Suppressor macrophage (primary cell): ENCODE measurements around the gene SEC22B.
"Not testable (repeated sequence)": the region's sequence is repeated elsewhere in the genome, so short reads cannot be mapped to it uniquely, and the experiment has no call there.

ENCODE experiments used
- DNase-seq, 4 experiments: peaks; one replicate each; pipeline ENCODE4 v3.0.0-alpha.2; 2020 to 2022

Gene SEC22B

DNA sequence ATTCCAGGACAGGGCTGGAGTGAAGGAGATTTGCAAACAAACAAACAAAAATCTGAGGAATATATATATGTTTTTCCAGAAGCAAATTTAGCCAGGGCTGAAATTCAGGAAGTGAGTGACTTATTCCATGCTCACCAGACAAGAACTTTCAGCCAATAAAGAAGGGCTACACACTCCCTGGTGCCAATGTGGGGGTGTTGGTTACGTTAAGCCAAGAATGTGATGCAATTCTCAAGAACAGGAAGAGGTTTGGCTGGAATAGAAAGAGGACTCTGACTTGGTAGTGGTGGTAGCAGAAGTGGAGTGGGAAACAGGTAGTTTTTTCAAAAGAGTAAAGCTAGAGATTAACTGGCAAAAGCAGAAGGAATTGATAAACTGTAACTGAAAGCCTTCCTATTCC, 31.7 kb downstream of the SEC22B start:
- DNase-seq, result not testable (repeated sequence)

GRCh38 chr1:120144169-120144568, 32.2 kb downstream of the SEC22B start:
- peak; percentile 13 to 54 (median 43) for DNase-seq

DNA sequence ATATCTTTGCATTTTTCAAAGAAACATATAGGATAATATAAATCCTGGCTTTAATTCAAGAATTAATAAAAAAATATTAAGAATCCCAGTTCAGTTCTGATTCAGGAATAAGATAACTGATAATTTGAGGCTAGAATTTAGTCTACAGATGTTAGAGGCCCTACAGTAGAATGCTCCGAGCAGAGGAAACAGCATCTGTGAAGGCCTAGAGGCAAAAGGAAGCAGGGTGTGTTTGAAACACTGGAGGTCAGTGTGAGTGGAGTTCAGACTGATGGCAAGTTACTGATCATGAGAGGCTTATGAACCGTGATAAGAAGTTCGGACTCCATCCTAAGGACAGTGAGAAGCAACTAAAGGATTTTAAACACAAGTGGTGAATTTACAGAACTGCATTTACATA, 33.0 kb downstream of the SEC22B start:
- peak in 2 of 4 experiments; percentile 28 to 35 for DNase-seq

DNA sequence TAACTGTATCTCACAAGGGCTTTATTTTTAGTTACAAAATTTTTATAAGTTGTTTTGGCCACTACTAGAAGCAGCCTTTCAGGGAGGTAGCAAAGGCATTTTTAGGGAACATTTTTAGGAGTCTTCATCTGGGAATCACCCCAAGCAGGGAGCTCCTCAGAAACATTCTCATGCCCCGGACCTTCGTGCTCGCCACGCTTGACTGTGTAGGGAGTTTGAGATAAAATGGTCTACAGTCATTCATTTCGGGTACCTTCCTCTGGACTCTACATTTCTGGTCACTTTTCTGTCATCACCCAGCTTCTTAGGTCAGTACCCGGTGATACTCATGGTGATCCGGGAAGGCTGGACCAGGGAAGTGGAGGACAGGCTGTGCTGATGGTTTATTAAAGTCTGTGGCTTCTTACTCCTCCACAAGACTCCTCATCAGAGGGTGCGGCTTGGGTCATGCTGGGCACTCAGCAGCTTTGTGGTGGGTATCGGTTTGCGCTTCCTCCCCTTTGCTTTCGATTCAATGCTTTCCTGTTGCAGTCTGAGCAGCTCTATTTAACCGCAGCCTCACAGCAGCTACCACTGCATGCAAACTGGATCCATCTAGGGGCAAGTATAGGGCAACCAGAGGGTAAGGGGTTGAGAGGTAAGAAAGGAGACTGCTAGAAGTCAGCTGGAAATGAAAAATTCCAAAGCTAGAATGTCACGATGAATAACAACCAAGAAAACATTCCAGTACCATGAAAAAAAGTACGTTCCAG, 33.6 kb downstream of the SEC22B start:
- peak; percentile 67 to 75 (median 69) for DNase-seq

- not testable (repeated sequence) for DNase-seq
These were observed 34.5 kb downstream of the SEC22B start for GRCh38 chr1:120141865-120142264.

GRCh38 chr1:120140656-120141265, 35.6 kb downstream of the SEC22B start:
- not testable (repeated sequence) for DNase-seq

- DNase-seq, result not testable (repeated sequence)
These were observed 40.2 kb downstream of the SEC22B start for GRCh38 chr1:120136086-120136485.

DNA sequence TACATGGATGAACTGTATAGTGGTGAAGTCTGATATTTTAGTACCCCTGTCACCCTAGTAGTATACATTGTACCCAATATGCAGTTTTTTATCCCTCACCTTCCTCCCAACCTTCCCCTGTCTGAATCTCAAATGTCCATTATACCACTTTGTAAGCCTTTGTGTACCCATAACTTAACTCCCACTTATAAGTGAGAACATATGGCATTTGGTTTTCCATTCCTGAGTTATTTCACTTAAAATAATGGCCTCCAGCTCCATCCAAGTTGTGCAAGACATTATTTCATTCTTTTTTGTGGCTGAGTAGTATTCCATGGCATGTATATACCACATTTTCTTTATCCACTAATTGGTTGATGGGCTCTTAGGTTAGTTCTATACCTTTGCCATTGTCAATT, 42.4 kb downstream of the SEC22B start:
- not testable (repeated sequence) for DNase-seq

DNA sequence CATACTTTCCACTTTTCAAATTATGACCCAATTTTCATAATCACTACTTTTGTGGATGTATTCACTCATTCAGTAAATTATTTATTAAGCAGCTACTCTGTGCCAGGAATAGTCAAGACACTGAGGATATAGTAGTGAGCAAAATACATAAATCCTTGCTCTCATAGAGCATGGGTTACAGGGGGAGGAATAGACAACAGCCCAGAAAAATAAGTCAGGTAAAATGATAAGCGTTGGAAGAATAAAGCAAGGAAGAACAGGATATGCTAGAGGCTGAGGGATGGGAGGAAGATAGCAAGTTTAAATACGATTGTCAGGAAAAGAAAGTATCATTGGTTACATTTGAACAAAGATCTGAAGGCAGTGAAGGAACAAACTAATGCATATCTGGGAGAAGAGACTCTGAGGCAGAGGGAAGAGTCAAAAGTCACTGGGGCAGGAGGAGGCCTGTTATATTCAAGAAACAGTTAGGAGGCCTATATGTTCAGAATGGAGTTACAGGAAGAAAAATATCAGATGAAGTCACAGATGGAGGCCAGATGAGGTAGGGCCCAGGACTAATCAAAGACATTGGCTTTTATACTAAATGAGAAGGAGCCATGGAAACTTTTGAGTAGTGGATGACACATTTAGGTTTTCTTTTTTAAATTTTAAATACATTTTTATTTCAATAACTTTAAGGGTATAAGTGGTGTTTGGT, 42.9 kb downstream of the SEC22B start:
- DNase-seq, result peak in 1 of 4 experiments; percentile 1

DNA sequence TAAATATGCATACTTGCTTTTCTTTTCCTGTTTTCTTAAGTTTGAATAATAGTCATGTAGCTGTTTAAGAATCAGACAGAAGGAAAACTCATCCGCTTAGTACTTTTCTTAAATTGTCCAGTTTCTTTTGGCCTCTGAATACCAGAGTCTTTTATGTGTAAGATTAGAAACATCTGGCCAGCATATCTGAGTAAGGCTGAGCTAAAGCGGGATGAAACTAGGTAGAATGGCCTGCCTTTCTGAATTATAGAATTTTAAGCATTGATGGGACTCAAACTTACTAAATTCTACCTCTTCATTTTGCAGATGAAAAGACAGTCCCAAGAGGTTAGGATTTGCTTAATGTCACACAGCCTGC, 43.9 kb downstream of the SEC22B start:
- not testable (repeated sequence) for DNase-seq

DNA sequence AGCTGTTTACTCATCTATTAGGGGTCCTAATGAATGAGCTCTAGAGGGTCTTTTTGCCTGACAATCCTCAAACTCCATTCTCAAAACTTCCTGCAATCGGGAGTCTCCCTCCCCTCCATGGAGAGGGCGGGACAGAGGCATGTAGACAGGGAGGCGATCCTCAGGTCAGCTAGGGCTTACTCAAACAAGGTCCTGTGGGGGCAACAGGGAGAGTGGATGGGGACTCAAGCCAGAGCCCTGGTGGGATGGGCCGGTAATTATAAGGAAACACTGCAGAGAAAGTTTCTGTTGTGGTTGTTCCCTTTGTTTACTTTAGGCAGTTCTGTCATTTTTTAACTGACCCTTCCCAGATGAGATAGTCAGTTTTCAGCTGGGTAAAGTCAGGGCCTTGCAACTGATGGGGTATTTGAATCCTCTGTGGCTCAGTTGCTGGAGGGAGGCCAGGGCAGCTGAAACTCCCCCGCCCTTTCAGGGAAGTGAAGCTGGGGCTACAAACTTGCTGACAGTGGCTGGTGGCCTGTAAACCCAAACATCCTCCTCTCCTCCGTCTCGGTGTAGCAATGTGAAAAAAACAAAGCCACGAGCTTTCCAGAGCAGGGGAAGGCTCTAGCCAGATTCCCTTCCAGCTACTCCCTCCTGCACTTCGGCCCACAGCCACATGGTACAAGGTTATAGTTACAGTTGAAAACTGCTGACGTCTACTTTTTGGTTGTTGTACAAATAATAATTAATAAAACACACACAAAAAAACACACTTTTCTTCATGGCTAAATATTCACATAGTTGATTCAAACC, 44.5 kb downstream of the SEC22B start:
- DNase-seq, result peak; percentile 63 to 81 (median 77)

GRCh38 chr1:120127921-120128320, 48.4 kb downstream of the SEC22B start:
- DNase-seq, result not testable (repeated sequence)

- not testable (repeated sequence) for DNase-seq
These were observed 50.1 kb downstream of the SEC22B start for GRCh38 chr1:120126216-120126615.

DNA sequence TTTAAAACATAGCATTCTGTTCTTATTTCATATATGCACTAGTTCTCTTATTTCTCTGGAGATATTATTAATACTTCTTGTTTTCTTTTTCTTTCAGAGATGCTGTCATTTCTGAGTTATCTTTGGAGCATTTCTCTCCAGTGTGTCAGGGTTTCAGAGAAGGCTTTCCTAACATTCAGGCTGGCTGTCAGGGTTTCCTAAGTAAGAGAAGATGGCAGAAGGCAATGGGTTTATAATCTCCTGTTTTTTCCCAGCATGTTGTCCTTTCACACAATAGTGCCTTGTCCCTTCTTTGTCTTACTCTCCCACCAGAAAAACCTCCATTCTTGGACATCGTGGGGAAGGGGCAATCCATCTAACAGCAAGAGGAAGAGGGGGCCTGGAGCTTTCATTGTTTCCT, 51.7 kb downstream of the SEC22B start:
- DNase-seq, result peak in 3 of 4 experiments; percentile 21 to 30 (median 30)

DNA sequence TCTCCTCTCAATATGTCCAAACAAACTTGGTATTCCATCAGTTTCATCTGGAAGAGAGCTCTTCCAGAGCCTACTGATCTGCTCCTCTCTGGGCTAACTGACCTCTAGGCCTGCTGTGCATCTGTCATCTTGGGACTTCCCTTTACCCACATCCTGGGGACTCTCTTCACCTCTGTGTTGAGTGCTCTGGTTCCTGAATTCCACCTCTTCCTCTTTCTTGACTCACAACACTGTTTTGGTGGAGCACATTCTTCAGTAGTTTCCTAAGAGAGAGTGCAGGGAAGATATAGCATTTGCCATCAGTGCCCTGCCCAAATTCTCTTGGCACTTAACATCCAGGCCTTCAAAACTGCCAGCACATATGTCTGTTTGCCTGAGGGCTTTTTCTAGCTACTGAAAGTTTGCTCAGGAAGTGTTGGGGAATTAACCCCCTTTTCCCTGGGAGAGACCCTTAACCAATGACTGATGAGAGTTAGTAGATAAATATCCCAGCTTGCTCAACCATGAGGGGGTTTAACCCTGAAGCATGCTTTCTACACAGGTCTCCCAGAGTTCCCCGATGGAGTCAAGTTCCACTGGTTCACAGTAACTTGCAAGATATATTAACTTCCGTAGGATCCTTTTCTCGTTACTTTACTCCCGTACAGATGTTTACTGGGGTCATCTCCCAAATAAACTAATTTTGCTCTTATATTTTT, 52.4 kb downstream of the SEC22B start:
- DNase-seq, result peak; percentile 41 to 80 (median 68)

- peak in 2 of 4 experiments; percentile 42 to 45 for DNase-seq
These were observed 53.9 kb downstream of the SEC22B start for GRCh38 chr1:120122262-120122893.

GRCh38 chr1:120121830-120122229, 54.5 kb downstream of the SEC22B start:
- DNase-seq, result not testable (repeated sequence)

GRCh38 chr1:120120525-120120924, 55.8 kb downstream of the SEC22B start:
- DNase-seq, result not testable (repeated sequence)

DNA sequence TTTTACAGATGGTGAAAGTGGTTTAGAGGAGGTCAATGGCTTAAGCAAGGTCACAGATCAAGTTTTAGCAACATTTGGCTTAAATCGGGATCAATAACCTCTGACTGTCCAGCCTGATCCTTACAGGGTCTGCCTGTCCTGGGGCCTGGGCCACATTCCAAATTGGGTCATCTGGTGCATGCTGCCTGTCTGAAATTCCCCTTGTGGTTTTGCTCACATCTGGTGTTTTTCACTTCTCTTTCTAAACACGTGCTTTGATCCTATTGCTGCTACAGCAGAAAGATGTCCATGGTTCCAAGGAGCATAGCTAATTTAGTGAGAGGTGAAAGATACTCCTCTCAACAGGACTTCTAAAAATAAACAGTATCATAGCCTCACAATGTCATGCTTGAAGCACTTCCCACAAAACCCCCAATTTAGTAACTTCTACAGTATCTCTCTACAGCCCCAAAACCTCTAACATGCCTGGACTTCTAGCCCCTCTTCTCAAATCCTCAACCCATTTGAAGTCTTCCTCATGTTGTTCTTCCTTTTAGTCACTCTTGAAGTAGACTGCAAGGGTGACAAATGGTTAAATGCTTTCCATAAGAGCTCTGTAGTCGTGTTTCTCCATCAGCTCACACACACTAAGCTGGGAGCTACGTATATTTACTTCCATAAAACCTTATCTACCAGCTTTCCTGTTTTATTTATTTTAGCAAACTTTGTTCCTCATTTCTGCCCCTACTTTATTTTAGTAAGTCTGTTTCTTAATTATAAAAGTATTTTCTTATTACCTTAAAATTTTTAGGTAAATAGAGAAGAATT, 58.7 kb downstream of the SEC22B start:
- DNase-seq, result peak; percentile 20 to 58 (median 42)

DNA sequence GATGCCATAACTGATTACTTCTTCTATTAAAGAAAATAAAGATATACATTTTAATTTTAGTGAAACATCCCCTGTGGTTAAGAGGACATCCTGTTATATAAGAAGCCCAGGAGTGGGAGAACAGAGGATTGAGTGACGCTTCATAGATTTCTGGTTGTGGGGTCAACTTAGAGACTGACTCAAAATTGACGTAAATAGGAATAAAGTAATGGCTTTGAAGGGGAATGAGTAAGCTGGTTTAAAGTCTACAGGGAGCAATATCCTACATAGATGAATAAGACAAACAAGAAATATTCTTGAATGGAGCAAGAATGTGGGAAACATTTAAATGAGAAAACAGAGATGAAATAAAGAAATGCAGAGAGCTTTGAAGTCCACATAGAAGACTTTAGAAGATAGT, 60.2 kb downstream of the SEC22B start:
- not testable (repeated sequence) for DNase-seq

GRCh38 chr1:120113134-120113533, 63.2 kb downstream of the SEC22B start:
- DNase-seq, result not testable (repeated sequence)
